ENCODE results near the gene ISCA1. TPM values are rescaled to one million over a fixed set of nuclear protein-coding genes. Genes with fewer than 3 reads are reported as not detected.

The ISCA1 gene
- total and polyA plus RNA-seq, 2 of the 8 experiments (the other 6 are each of a cell fraction or from before 2014, with no cell fraction given): 35.0 to 40.0 TPM

DNA sequence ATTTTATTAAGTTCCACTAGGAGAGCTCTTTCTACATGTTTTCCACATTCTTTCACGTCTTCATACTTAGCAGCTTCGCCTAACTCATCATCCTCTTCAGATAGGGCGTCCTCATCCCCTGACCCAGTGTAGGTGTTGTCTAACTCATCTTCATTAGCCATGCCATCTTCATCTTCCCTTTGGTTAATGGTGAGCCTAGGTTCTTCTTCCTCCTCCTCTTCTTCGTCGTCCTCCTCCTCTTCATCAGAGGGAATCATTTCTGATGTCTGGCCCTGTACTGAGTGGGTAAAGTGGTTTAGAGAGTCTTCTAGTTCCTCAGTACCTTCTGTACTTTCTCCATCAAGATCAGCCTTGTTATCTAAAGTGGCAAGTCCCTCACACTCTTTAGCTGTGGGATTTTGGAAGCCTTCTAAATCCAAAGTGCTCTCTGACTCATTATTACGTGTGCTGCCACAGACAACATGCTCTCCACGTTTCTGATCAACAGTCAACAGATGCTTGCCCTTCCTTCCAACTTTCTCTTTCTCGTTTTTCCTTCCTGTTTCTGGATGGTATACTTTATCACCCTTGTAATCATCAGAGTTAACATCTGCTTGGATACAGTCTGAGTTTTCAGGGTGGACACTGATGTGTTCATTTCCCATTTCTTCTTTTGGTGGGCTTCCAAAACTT, 40.8 kb upstream of the ISCA1 start (continued):
- TF ChIP-seq, protein P1, sequence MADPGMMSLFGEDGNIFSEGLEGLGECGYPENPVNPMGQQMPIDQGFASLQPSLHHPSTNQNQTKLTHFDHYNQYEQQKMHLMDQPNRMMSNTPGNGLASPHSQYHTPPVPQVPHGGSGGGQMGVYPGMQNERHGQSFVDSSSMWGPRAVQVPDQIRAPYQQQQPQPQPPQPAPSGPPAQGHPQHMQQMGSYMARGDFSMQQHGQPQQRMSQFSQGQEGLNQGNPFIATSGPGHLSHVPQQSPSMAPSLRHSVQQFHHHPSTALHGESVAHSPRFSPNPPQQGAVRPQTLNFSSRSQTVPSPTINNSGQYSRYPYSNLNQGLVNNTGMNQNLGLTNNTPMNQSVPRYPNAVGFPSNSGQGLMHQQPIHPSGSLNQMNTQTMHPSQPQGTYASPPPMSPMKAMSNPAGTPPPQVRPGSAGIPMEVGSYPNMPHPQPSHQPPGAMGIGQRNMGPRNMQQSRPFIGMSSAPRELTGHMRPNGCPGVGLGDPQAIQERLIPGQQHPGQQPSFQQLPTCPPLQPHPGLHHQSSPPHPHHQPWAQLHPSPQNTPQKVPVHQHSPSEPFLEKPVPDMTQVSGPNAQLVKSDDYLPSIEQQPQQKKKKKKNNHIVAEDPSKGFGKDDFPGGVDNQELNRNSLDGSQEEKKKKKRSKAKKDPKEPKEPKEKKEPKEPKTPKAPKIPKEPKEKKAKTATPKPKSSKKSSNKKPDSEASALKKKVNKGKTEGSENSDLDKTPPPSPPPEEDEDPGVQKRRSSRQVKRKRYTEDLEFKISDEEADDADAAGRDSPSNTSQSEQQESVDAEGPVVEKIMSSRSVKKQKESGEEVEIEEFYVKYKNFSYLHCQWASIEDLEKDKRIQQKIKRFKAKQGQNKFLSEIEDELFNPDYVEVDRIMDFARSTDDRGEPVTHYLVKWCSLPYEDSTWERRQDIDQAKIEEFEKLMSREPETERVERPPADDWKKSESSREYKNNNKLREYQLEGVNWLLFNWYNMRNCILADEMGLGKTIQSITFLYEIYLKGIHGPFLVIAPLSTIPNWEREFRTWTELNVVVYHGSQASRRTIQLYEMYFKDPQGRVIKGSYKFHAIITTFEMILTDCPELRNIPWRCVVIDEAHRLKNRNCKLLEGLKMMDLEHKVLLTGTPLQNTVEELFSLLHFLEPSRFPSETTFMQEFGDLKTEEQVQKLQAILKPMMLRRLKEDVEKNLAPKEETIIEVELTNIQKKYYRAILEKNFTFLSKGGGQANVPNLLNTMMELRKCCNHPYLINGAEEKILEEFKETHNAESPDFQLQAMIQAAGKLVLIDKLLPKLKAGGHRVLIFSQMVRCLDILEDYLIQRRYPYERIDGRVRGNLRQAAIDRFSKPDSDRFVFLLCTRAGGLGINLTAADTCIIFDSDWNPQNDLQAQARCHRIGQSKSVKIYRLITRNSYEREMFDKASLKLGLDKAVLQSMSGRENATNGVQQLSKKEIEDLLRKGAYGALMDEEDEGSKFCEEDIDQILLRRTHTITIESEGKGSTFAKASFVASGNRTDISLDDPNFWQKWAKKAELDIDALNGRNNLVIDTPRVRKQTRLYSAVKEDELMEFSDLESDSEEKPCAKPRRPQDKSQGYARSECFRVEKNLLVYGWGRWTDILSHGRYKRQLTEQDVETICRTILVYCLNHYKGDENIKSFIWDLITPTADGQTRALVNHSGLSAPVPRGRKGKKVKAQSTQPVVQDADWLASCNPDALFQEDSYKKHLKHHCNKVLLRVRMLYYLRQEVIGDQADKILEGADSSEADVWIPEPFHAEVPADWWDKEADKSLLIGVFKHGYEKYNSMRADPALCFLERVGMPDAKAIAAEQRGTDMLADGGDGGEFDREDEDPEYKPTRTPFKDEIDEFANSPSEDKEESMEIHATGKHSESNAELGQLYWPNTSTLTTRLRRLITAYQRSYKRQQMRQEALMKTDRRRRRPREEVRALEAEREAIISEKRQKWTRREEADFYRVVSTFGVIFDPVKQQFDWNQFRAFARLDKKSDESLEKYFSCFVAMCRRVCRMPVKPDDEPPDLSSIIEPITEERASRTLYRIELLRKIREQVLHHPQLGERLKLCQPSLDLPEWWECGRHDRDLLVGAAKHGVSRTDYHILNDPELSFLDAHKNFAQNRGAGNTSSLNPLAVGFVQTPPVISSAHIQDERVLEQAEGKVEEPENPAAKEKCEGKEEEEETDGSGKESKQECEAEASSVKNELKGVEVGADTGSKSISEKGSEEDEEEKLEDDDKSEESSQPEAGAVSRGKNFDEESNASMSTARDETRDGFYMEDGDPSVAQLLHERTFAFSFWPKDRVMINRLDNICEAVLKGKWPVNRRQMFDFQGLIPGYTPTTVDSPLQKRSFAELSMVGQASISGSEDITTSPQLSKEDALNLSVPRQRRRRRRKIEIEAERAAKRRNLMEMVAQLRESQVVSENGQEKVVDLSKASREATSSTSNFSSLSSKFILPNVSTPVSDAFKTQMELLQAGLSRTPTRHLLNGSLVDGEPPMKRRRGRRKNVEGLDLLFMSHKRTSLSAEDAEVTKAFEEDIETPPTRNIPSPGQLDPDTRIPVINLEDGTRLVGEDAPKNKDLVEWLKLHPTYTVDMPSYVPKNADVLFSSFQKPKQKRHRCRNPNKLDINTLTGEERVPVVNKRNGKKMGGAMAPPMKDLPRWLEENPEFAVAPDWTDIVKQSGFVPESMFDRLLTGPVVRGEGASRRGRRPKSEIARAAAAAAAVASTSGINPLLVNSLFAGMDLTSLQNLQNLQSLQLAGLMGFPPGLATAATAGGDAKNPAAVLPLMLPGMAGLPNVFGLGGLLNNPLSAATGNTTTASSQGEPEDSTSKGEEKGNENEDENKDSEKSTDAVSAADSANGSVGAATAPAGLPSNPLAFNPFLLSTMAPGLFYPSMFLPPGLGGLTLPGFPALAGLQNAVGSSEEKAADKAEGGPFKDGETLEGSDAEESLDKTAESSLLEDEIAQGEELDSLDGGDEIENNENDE (IDR thresholded peaks at IDR 0.05; ENCODE audit: insufficient replicate concordance, low read length): no peak
- TF ChIP-seq MAFK (IDR thresholded peaks at IDR 0.05; ENCODE audit: low read depth, low read length): no peak
- TF ChIP-seq, protein P2, sequence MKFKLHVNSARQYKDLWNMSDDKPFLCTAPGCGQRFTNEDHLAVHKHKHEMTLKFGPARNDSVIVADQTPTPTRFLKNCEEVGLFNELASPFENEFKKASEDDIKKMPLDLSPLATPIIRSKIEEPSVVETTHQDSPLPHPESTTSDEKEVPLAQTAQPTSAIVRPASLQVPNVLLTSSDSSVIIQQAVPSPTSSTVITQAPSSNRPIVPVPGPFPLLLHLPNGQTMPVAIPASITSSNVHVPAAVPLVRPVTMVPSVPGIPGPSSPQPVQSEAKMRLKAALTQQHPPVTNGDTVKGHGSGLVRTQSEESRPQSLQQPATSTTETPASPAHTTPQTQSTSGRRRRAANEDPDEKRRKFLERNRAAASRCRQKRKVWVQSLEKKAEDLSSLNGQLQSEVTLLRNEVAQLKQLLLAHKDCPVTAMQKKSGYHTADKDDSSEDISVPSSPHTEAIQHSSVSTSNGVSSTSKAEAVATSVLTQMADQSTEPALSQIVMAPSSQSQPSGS (IDR thresholded peaks at IDR 0.05; ENCODE audit: low read length): no peak
- no peak for TF ChIP-seq NANOG (IDR thresholded peaks at IDR 0.05; ENCODE audit: insufficient read depth, low read depth, low read length, poor library complexity, severe bottlenecking)
- TF ChIP-seq SP2 (IDR thresholded peaks at IDR 0.05; ENCODE audit: low read length): no peak
- TF ChIP-seq RNF2 (IDR thresholded peaks at IDR 0.05; ENCODE audit: borderline replicate concordance, low read depth, low read length, missing control alignments, poor library complexity, severe bottlenecking): no peak
- TF ChIP-seq FOSL1 (IDR thresholded peaks at IDR 0.05; ENCODE audit: insufficient read depth, low read depth, low read length): no peak
- no peak for TF ChIP-seq HDAC6 (IDR thresholded peaks at IDR 0.05; ENCODE audit: low read depth, low read length)

Data from H1 (cell line).